HepG2 (cell line): ENCODE data around the gene DHH. TPM values are rescaled to one million over a fixed set of nuclear protein-coding genes. Genes with fewer than 3 reads are reported as not detected.

Experiments
- AKAP8 ChIP-seq: sonication (generic); formaldehyde crosslinking; IDR thresholded peaks from 2 replicates; pipeline ENCODE4 v1.5.1; 2020; ENCODE audit warnings: mild to moderate bottlenecking, missing genetic modification reagents
- CEBPG ChIP-seq: IDR thresholded peaks from 2 replicates; pipeline ENCODE4 v1.6.1; 2016
- FIP1L1 ChIP-seq: fragments of 200-400 bp; formaldehyde crosslinking; IDR thresholded peaks from 2 replicates; pipeline ENCODE4 v1.6.1; 2018; ENCODE audit warnings: low read depth, mild to moderate bottlenecking, low read length, moderate library complexity, borderline replicate concordance; ENCODE audit not compliant: insufficient read depth
- GATA4 ChIP-seq: sonication (generic); IDR thresholded peaks from 2 replicates; pipeline ENCODE4 v1.6.1; 2016; ENCODE audit warnings: antibody characterized with exemption, low read depth, borderline replicate concordance
- HNRNPK ChIP-seq: fragments of 200-400 bp; formaldehyde crosslinking; IDR thresholded peaks from 2 replicates; pipeline ENCODE4 v1.6.1; 2018; ENCODE audit warnings: low read length, low read depth, moderate library complexity, mild to moderate bottlenecking; ENCODE audit not compliant: poor library complexity, severe bottlenecking
- KDM2A ChIP-seq: sonication (generic); formaldehyde crosslinking; IDR thresholded peaks from 2 replicates; pipeline ENCODE4 v1.4.0; 2020; ENCODE audit warnings: low read depth, missing genetic modification reagents, borderline replicate concordance
- KMT2A ChIP-seq: sonication (generic); formaldehyde crosslinking; IDR thresholded peaks from 2 replicates; pipeline ENCODE4 v1.4.0; 2020; ENCODE audit warnings: missing genetic modification reagents
- MAFK ChIP-seq, 2 experiments: IDR thresholded peaks in 1 of 2; conservative IDR thresholded peaks in 1 of 2; 2 replicates each; pipeline ENCODE4 v1.6.1; 2011; ENCODE audit warnings: improper control_type of control experiment in 2 of 2, low read length in 2 of 2
- MBD4 ChIP-seq: IDR thresholded peaks from 2 replicates; pipeline ENCODE4 v1.6.1; 2012; ENCODE audit warnings: low read length, inconsistent platforms, borderline replicate concordance
- PAX8 ChIP-seq: sonication (generic); formaldehyde crosslinking; IDR thresholded peaks from 2 replicates; pipeline ENCODE4 v1.8.0; 2022; ENCODE audit warnings: mild to moderate bottlenecking, missing genetic modification reagents, borderline replicate concordance
- PHF20 ChIP-seq: sonication (generic); formaldehyde crosslinking; IDR thresholded peaks from 2 replicates; pipeline ENCODE4 v1.5.0; 2020; ENCODE audit warnings: mild to moderate bottlenecking, missing genetic modification reagents
- SNAI1 ChIP-seq: sonication (generic); formaldehyde crosslinking; IDR thresholded peaks from 2 replicates; pipeline ENCODE4 v1.5.0; 2020; ENCODE audit warnings: mild to moderate bottlenecking, missing genetic modification reagents, borderline replicate concordance
- SP1 ChIP-seq, 2 experiments: fragments of 450-650 bp in 1 of 2; sonication (generic) in 1 of 2; formaldehyde crosslinking in 1 of 2; IDR thresholded peaks; 2 replicates each; pipeline versions ENCODE4 v1.4.0 to v1.6.1; 2016 to 2020; ENCODE audit warnings: missing genetic modification reagents in 1 of 2
- ZBTB1 ChIP-seq: sonication (generic); formaldehyde crosslinking; IDR thresholded peaks from 2 replicates; pipeline ENCODE4 v1.4.0; 2020; ENCODE audit warnings: missing genetic modification reagents, borderline replicate concordance
- ZBTB21 ChIP-seq: sonication (generic); formaldehyde crosslinking; IDR thresholded peaks from 2 replicates; pipeline ENCODE4 v1.4.0; 2020; ENCODE audit warnings: missing genetic modification reagents
- ZNF335 ChIP-seq: sonication (generic); formaldehyde crosslinking; IDR thresholded peaks from 2 replicates; pipeline ENCODE4 v1.4.0; 2020; ENCODE audit warnings: missing genetic modification reagents
- ZNF552 ChIP-seq: sonication (generic); formaldehyde crosslinking; IDR thresholded peaks from 2 replicates; pipeline ENCODE4 v1.9.0; 2022; ENCODE audit warnings: missing genetic modification reagents, mild to moderate bottlenecking, borderline replicate concordance
- ZSCAN12 ChIP-seq: sonication (generic); formaldehyde crosslinking; IDR thresholded peaks from 2 replicates; pipeline ENCODE4 v1.9.0; 2021; ENCODE audit warnings: mild to moderate bottlenecking, missing genetic modification reagents
- polyA plus RNA-seq, 8 experiments: library from polyadenylated mRNA; depleted of rRNA in 3 of 8; stranded (reverse) in 7 of 8; unstranded in 1 of 8; fragments of >200 nt; fragmentation: Illumina TruSeq in 4 of 8; extraction: Trizol in 4 of 8; gene quantifications; 2 replicates each; pipeline versions ENCODE4 v1.2.1 to v1.2.3, GENCODE V29; 2011 to 2016; ENCODE audit warnings: low read depth in 4 of 8, missing spikeins in 1 of 8, mixed read lengths in 1 of 8; ENCODE audit not compliant: insufficient read depth in 1 of 8
- total RNA-seq, 5 experiments: library from RNA; depleted of rRNA; stranded (reverse); fragments of >200 nt; fragmentation: Illumina TruSeq; extraction: Trizol; gene quantifications; 2 replicates each; pipeline ENCODE4 v1.2.3, GENCODE V29; 2016; ENCODE audit warnings: low read depth in 1 of 5
- TF ChIP-seq, protein P1 (sequence below): sonication (generic); formaldehyde crosslinking; IDR thresholded peaks from 2 replicates; pipeline ENCODE4 v1.8.1; 2023; ENCODE audit warnings: mild to moderate bottlenecking, missing genetic modification reagents, borderline replicate concordance
- TF ChIP-seq, protein P2 (sequence below), 2 experiments: fragments of 450-650 bp in 1 of 2; sonication (generic) in 1 of 2; formaldehyde crosslinking in 1 of 2; IDR thresholded peaks; 2 replicates each; pipeline versions ENCODE4 v1.6.1 to v1.8.0; 2016 to 2022; ENCODE audit warnings: antibody characterized with exemption in 1 of 2, mild to moderate bottlenecking in 1 of 2, missing genetic modification reagents in 1 of 2

Gene DHH
- total and polyA plus RNA-seq, 2 of the 13 experiments (the other 11 are each of a cell fraction or from before 2014, with no cell fraction given): not detected

DNA sequence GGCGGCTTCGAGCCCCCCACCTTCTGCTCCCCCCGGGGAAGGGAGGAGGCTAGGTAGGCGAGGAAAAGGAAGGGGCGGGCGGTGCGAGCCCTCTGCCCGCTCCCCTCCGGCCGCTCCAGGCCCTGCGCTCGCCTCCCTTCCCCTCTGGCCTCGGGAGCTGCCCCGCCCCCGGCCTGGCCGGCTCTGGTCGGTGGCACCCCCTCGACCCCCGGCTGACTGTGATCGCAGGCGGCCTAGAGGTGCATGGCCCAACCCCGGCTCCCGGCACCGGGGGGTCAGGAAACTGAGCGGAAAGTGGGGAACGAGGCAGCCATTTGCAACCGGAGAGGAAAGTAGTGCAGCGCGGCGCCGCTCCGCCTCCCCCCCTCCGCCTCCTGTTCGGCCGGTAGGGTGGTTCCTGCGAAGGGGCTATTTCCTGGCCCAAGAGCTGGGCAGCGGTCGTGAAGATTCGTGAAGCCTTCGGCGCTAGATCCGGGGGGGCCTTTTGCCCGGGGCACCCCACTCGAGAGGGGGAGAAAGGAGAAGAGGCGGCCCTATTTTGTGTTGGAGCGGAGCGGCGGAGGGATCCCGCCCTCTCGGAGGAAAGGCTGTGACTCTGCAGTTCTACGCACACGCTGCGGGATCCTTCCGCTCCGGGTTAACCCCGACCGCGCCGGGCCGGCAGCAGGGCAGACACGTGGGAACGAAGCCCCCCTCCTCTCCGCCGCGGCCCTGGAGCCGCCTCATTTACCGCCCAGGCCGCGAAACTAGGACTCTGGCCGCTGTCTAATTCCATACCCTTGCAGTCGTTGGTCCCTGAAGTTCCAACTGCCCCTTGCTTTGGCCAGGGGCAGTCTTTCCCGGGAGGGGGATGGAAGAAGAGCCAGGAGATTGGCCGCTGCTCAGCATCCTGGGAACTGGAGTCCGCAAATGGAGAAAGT lies 34.1 kb downstream of the DHH start, which contains the start of gene KMT2D (continued):
- no peak for TF ChIP-seq SP1 (IDR thresholded peaks at IDR 0.05)
- peak; percentile 80 for TF ChIP-seq SP1 (CRISPR knock-in tag; IDR thresholded peaks at IDR 0.05)
- peak; percentile 84 for TF ChIP-seq PHF20 (CRISPR knock-in tag)
- TF ChIP-seq, protein P1, sequence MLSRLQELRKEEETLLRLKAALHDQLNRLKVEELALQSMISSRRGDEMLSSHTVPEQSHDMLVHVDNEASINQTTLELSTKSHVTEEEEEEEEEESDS (CRISPR knock-in tag): no peak
- peak; percentile 40; the same call in 1 of the 2 replicates for TF ChIP-seq PAX8
- 0 out of 2 replicates have a peak, but pooled peaks have one; percentile 78 for TF ChIP-seq ZNF552 (CRISPR knock-in tag)
- TF ChIP-seq ZBTB21 (CRISPR knock-in tag): no peak
- TF ChIP-seq MBD4: no peak
- peak; percentile 96 for TF ChIP-seq KDM2A (CRISPR knock-in tag)
- no peak; a peak in 1 of 4 replicates for TF ChIP-seq MAFK (conservative IDR thresholded peaks at IDR 0.05 in 1 of 2, IDR thresholded peaks at IDR 0.05 in 1 of 2; ENCODE audit: low read length in 2 of 2)
- TF ChIP-seq, protein P2, sequence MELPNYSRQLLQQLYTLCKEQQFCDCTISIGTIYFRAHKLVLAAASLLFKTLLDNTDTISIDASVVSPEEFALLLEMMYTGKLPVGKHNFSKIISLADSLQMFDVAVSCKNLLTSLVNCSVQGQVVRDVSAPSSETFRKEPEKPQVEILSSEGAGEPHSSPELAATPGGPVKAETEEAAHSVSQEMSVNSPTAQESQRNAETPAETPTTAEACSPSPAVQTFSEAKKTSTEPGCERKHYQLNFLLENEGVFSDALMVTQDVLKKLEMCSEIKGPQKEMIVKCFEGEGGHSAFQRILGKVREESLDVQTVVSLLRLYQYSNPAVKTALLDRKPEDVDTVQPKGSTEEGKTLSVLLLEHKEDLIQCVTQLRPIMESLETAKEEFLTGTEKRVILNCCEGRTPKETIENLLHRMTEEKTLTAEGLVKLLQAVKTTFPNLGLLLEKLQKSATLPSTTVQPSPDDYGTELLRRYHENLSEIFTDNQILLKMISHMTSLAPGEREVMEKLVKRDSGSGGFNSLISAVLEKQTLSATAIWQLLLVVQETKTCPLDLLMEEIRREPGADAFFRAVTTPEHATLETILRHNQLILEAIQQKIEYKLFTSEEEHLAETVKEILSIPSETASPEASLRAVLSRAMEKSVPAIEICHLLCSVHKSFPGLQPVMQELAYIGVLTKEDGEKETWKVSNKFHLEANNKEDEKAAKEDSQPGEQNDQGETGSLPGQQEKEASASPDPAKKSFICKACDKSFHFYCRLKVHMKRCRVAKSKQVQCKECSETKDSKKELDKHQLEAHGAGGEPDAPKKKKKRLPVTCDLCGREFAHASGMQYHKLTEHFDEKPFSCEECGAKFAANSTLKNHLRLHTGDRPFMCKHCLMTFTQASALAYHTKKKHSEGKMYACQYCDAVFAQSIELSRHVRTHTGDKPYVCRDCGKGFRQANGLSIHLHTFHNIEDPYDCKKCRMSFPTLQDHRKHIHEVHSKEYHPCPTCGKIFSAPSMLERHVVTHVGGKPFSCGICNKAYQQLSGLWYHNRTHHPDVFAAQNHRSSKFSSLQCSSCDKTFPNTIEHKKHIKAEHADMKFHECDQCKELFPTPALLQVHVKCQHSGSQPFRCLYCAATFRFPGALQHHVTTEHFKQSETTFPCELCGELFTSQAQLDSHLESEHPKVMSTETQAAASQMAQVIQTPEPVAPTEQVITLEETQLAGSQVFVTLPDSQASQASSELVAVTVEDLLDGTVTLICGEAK (IDR thresholded peaks at IDR 0.05): no peak
- TF ChIP-seq, protein P2 (CRISPR knock-in tag; IDR thresholded peaks at IDR 0.05): 0 out of 2 replicates have a peak, but pooled peaks have one; percentile 93
- TF ChIP-seq FIP1L1: no peak
- TF ChIP-seq ZSCAN12 (CRISPR knock-in tag): no peak
- TF ChIP-seq HNRNPK: peak; percentile 45
- TF ChIP-seq CEBPG (CRISPR knock-in tag): peak; percentile 35; the same call in 1 of the 2 replicates
- TF ChIP-seq KMT2A (CRISPR knock-in tag): peak; percentile 89
- TF ChIP-seq ZNF335 (CRISPR knock-in tag): peak; percentile 91
- no peak for TF ChIP-seq ZBTB1 (CRISPR knock-in tag)
- TF ChIP-seq SNAI1 (CRISPR knock-in tag): 0 out of 2 replicates have a peak, but pooled peaks have one; percentile 51
- TF ChIP-seq GATA4: peak; percentile 48
- TF ChIP-seq AKAP8 (CRISPR knock-in tag): 0 out of 2 replicates have a peak, but pooled peaks have one; percentile 47
